GM23338 (cell line): Measurements from ENCODE around the gene BRSK2. TPM values are rescaled to one million over a fixed set of nuclear protein-coding genes. Genes with fewer than 3 reads are reported as not detected.

Source experiments
- ATAC-seq: fragments of 200-7000 bp; cut with Tn5 transposase; 3 replicates; pipeline ENCODE4 v1.9.1; 2020
- DNase-seq: peaks from one replicate; pipeline ENCODE4 v3.0.0-alpha.2; 2015; ENCODE audit warnings: low spot score
- H2AFZ ChIP-seq: fragments of 200-600 bp; sonication (generic); 2 replicates; pipeline ENCODE4 v1.8.0; 2016; ENCODE audit warnings: antibody characterized with exemption, mild to moderate bottlenecking, moderate library complexity
- H3F3A ChIP-seq: fragments of 200-600 bp; sonication (generic); replicated peaks from 2 replicates; pipeline ENCODE4 v1.8.0; 2017; ENCODE audit warnings: antibody characterized with exemption, mixed run types, low read depth
- H3K27ac ChIP-seq: fragments of 200-600 bp; sonication (generic); 2 replicates; pipeline ENCODE4 v1.6.1; 2016; ENCODE audit warnings: low read depth
- H3K27me3 ChIP-seq: fragments of 200-600 bp; sonication (generic); 2 replicates; pipeline ENCODE4 v1.8.0; 2016; ENCODE audit warnings: mild to moderate bottlenecking, mixed run types, moderate library complexity; ENCODE audit not compliant: insufficient read depth
- H3K36me3 ChIP-seq: fragments of 200-600 bp; sonication (generic); 2 replicates; pipeline ENCODE4 v1.8.0; 2016; ENCODE audit warnings: mild to moderate bottlenecking; ENCODE audit not compliant: insufficient read depth
- H3K4me1 ChIP-seq: fragments of 200-600 bp; sonication (generic); 2 replicates; pipeline ENCODE4 v1.8.0; 2016; ENCODE audit warnings: mild to moderate bottlenecking, moderate library complexity; ENCODE audit not compliant: insufficient read depth
- H3K4me2 ChIP-seq: fragments of 200-600 bp; sonication (generic); 2 replicates; pipeline ENCODE4 v1.7.1; 2017; ENCODE audit warnings: mixed run types
- H3K4me3 ChIP-seq: fragments of 200-600 bp; sonication (generic); 2 replicates; pipeline ENCODE4 v1.6.1; 2016; ENCODE audit warnings: mixed run types
- H3K79me2 ChIP-seq: fragments of 200-600 bp; sonication (generic); replicated peaks from 2 replicates; pipeline ENCODE4 v1.8.0; 2017; ENCODE audit warnings: mild to moderate bottlenecking; ENCODE audit not compliant: insufficient read depth
- H3K9me2 ChIP-seq: fragments of 200-600 bp; sonication (generic); 2 replicates; pipeline ENCODE4 v1.8.0; 2017; ENCODE audit not compliant: insufficient read depth
- H4K20me1 ChIP-seq: fragments of 200-600 bp; sonication (generic); replicated peaks from 2 replicates; pipeline ENCODE4 v1.8.0; 2017; ENCODE audit warnings: mild to moderate bottlenecking; ENCODE audit not compliant: insufficient read depth
- H3K27ac Mint-ChIP-seq: 2 replicates; pipeline ENCODE4 v1.8.0; 2020; ENCODE audit warnings: inconsistent platforms, mild to moderate bottlenecking, moderate library complexity, mixed read lengths
- H3K27me3 Mint-ChIP-seq: 3 replicates; pipeline ENCODE4 v1.8.0; 2022; ENCODE audit warnings: low read depth, mild to moderate bottlenecking, moderate library complexity, mixed read lengths, inconsistent platforms; ENCODE audit not compliant: insufficient read depth, poor library complexity
- H3K36me3 Mint-ChIP-seq: 3 replicates; pipeline ENCODE4 v1.8.0; 2021; ENCODE audit warnings: low read depth, mild to moderate bottlenecking, inconsistent platforms, moderate library complexity, mixed read lengths
- H3K4me1 Mint-ChIP-seq: 3 replicates; pipeline ENCODE4 v1.8.0; 2020; ENCODE audit warnings: mild to moderate bottlenecking, inconsistent platforms, mixed read lengths
- H3K4me3 Mint-ChIP-seq: 3 replicates; pipeline ENCODE4 v1.8.0; 2021; ENCODE audit warnings: moderate library complexity, mild to moderate bottlenecking, inconsistent platforms, mixed read lengths
- H3K9me3 Mint-ChIP-seq: 3 replicates; pipeline ENCODE4 v1.8.0; 2020; ENCODE audit warnings: moderate library complexity, mild to moderate bottlenecking, inconsistent platforms, mixed read lengths
- CREB1 ChIP-seq: fragments of 250-450 bp; sonication (Bioruptor Pico); IDR thresholded peaks from 2 replicates; pipeline ENCODE4 v1.5.0; 2020; ENCODE audit warnings: low read depth, mild to moderate bottlenecking, moderate library complexity
- CTCF ChIP-seq, 2 experiments: fragments of 200-600 bp in 1 of 2; sonication (generic) in 1 of 2; conservative IDR thresholded peaks; 2 replicates each; pipeline versions ENCODE4 v1.5.1 to v1.6.1; 2016 to 2017; ENCODE audit warnings: antibody characterized with exemption in 2 of 2, low read depth in 2 of 2, mild to moderate bottlenecking in 2 of 2, moderate library complexity in 1 of 2
- EZH2 ChIP-seq: fragments of 200-600 bp; sonication (generic); IDR thresholded peaks from one replicate; pipeline ENCODE4 v1.8.0; 2017; ENCODE audit warnings: antibody characterized with exemption, mild to moderate bottlenecking, low read depth; ENCODE audit not compliant: unreplicated experiment
- JUNB ChIP-seq: IDR thresholded peaks from one replicate; pipeline ENCODE4 v1.6.1; 2016; ENCODE audit warnings: antibody characterized with exemption; ENCODE audit not compliant: unreplicated experiment
- REST ChIP-seq: IDR thresholded peaks from one replicate; pipeline ENCODE4 v1.6.1; 2018; ENCODE audit warnings: antibody characterized with exemption; ENCODE audit not compliant: unreplicated experiment
- STAT1 ChIP-seq: IDR thresholded peaks from one replicate; pipeline ENCODE4 v1.6.1; 2016; ENCODE audit warnings: antibody characterized with exemption; ENCODE audit not compliant: unreplicated experiment
- ZNF114 ChIP-seq: fragments of 250-450 bp; sonication (Bioruptor Pico); IDR thresholded peaks from 2 replicates; pipeline ENCODE4 v1.5.0; 2020; ENCODE audit warnings: mild to moderate bottlenecking, moderate library complexity
- ZNF331 ChIP-seq: fragments of 250-450 bp; sonication (Bioruptor Pico); IDR thresholded peaks from 2 replicates; pipeline ENCODE4 v1.5.0; 2020; ENCODE audit warnings: low read depth, mild to moderate bottlenecking, moderate library complexity
- ZNF462 ChIP-seq: fragments of 250-450 bp; sonication (Bioruptor Pico); IDR thresholded peaks from 2 replicates; pipeline ENCODE4 v1.5.0; 2020; ENCODE audit warnings: mild to moderate bottlenecking, moderate library complexity
- polyA plus RNA-seq: library from polyadenylated mRNA; unstranded; fragments of >200 nt; fragmentation: Nextera tagmentation; extraction: Ambion mirVana; gene quantifications from 2 replicates; pipeline ENCODE4 v1.2.1, GENCODE V29; 2016
- total RNA-seq: library from RNA; depleted of rRNA; stranded (reverse); fragments of >200 nt; shearing (Covaris generic); gene quantifications from 2 replicates; pipeline ENCODE4 v1.2.3, GENCODE V29; 2014

BRSK2 gene
- total and polyA plus RNA-seq, 2 experiments from 2014 or later = 7.2 to 20.3 TPM

- TF ChIP-seq REST (no peak), EZH2 (no peak), ZNF331 (CRISPR knock-in tag) (no peak), JUNB (no peak), STAT1 (no peak), ZNF114 (no peak)
These were observed 47.8 kb downstream of the BRSK2 start (continued) for GRCh38 chr11:1437500-1437899.

- no peak for ATAC-seq
- H3K27me3 Mint-ChIP-seq = peaks cover 4% of the 10 kb centered on the region
- no peaks in the 10 kb centered on the region; the same call in 2 of the 3 replicates for H3K36me3 Mint-ChIP-seq
- Histone ChIP-seq H3K79me2 (no peaks in the 10 kb centered on the region), H3K9me2 (no peaks in the 10 kb centered on the region), H3K4me1 (no peaks in the 10 kb centered on the region), H3K4me3 (no peak overlapping the region), H3K27ac (no peak overlapping the region), H3K4me2 (no peak overlapping the region), H2AFZ (no peak overlapping the region), H4K20me1 (no peaks in the 10 kb centered on the region; the same call in 1 of the 2 replicates), H3K36me3 (no peaks in the 10 kb centered on the region), H3K27me3 (no peaks in the 10 kb centered on the region), H3F3A (no peaks in the 10 kb centered on the region)
- TF ChIP-seq STAT1 (no peak), EZH2 (no peak), CREB1 (CRISPR knock-in tag) (no peak), ZNF462 (CRISPR knock-in tag) (no peak), JUNB (no peak), ZNF331 (CRISPR knock-in tag) (no peak), CTCF (conservative IDR thresholded peaks at IDR 0.05; ENCODE audit: low read depth in 2 of 2) (no peak)
- DNase-seq = no peak
- no peaks in the 10 kb centered on the region; the same call in 1 of the 3 replicates for H3K4me1 Mint-ChIP-seq
- H3K4me3 Mint-ChIP-seq = no peak overlapping the region
- H3K27ac Mint-ChIP-seq = no peak overlapping the region
- no peaks in the 10 kb centered on the region; the same call in 2 of the 3 replicates for H3K9me3 Mint-ChIP-seq
These were observed 48.7 kb downstream of the BRSK2 start for GRCh38 chr11:1438261-1438966.
